Thoracic aorta (tissue), 2 donors: Measurements from ENCODE around the gene PLSCR1. TPM values are rescaled to one million over a fixed set of nuclear protein-coding genes. Genes with fewer than 3 reads are reported as not detected.

Experiments
- ATAC-seq: fragments of 150-250 bp; one replicate; pipeline ENCODE4 v1.8.0; 2017; ENCODE audit warnings: low read depth; ENCODE audit not compliant: insufficient number of reproducible peaks, low FRiP score
- DNase-seq: peaks from one replicate; pipeline ENCODE4 v3.0.0-alpha.2; 2020; ENCODE audit warnings: low spot score
- H3K27ac ChIP-seq, 2 donors: fragments of 200-600 bp; sonication (generic); 1 replicate in 1 of 2; 2 replicates in 1 of 2; pipeline ENCODE4 v1.5.1; 2016; ENCODE audit warnings: mild to moderate bottlenecking in 2 of 2, moderate library complexity in 2 of 2
- H3K27me3 ChIP-seq: fragments of 200-600 bp; sonication (generic); replicated peaks from 2 replicates; pipeline ENCODE4 v1.6.0; 2016; ENCODE audit warnings: mild to moderate bottlenecking; ENCODE audit not compliant: insufficient read depth
- H3K36me3 ChIP-seq: fragments of 200-600 bp; sonication (generic); one replicate; pipeline ENCODE4 v1.5.1; 2016
- H3K4me1 ChIP-seq, 2 donors: fragments of 200-600 bp; sonication (generic); 1 replicate in 1 of 2; 2 replicates in 1 of 2; pipeline versions ENCODE4 v1.5.1 to v1.6.0; 2016; ENCODE audit warnings: low read depth in 2 of 2, mild to moderate bottlenecking in 1 of 2; ENCODE audit not compliant: control insufficient read depth in 1 of 2
- H3K4me3 ChIP-seq: fragments of 200-600 bp; sonication (generic); 2 replicates; pipeline ENCODE4 v1.5.1; 2016; ENCODE audit warnings: mild to moderate bottlenecking
- H3K9me3 ChIP-seq: fragments of 200-600 bp; sonication (generic); 2 replicates; pipeline ENCODE4 v1.5.1; 2016
- total RNA-seq, 2 donors: library from RNA; depleted of rRNA; stranded (reverse); fragments of >200 nt; gene quantifications; one replicate each; pipeline versions ENCODE4 v1.1.0 to v1.2.3, GENCODE V29; 2016
- TF ChIP-seq, protein P1 (sequence below): fragments of 200-600 bp; sonication (generic); IDR thresholded peaks from one replicate; pipeline ENCODE4 v1.5.1; 2019; ENCODE audit warnings: antibody characterized with exemption

The PLSCR1 gene
- total RNA-seq, 2 donors from 2014 or later, result 116 to 565 TPM

DNA sequence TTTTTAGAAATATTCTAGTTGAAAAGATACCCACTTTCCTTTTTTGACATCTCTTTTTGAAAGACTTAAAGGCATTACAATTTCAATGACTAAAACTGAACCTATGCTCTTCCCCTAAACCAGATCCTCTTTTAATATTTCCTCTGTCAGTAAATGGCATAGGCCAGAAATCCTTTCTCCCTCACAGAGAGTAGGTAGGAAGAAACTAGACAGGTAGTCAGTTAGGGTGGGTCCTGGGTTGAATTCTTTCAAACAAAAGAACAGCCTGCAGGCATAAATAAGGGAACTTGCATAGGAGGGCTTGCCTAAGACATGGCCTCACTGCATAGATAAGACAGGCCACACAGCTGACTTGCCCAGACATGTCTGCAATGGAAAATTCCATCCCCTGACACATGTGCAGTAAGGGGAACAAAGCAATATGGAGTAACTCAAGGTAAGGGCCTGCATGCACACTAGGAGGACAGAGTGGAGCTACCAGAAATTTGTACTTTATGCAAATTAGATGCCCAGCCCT lies 37.6 kb upstream of the PLSCR1 start:
- Histone ChIP-seq H3K4me3 (no peak overlapping the region), H3K27me3 (no peaks in the 10 kb centered on the region), H3K27ac (no peak overlapping the region), H3K9me3 (no peaks in the 10 kb centered on the region), H3K4me1 (no peaks in the 10 kb centered on the region), H3K36me3 (no peaks in the 10 kb centered on the region)
- no peak for ATAC-seq
- TF ChIP-seq, protein P1, sequence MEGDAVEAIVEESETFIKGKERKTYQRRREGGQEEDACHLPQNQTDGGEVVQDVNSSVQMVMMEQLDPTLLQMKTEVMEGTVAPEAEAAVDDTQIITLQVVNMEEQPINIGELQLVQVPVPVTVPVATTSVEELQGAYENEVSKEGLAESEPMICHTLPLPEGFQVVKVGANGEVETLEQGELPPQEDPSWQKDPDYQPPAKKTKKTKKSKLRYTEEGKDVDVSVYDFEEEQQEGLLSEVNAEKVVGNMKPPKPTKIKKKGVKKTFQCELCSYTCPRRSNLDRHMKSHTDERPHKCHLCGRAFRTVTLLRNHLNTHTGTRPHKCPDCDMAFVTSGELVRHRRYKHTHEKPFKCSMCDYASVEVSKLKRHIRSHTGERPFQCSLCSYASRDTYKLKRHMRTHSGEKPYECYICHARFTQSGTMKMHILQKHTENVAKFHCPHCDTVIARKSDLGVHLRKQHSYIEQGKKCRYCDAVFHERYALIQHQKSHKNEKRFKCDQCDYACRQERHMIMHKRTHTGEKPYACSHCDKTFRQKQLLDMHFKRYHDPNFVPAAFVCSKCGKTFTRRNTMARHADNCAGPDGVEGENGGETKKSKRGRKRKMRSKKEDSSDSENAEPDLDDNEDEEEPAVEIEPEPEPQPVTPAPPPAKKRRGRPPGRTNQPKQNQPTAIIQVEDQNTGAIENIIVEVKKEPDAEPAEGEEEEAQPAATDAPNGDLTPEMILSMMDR, result no peak
- DNase-seq, result no peak

DNA sequence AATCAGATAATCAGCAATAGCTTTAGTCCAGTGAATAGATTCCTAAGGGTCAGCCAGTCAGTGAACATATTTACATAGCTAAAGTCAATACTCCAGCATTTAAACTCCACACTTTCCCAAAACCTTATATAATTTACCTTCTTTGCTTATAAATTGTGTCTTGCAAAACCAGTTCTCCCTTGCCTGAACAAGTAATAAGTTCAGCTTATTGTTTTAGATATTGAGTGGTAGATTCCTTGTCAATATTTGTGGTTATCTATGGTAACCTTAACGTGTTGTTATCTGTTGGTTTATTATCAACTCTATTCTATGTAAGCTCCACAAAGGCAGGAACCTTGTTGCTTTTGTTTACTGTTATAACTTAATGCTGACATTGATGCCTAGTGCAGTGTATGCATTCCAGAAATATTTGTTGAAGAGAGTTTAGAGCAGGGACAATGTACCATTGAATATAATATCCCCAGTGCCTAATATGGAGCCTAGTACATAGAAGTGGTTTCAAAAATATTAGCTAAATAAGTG lies 36.7 kb upstream of the PLSCR1 start:
- no peaks in the 10 kb centered on the region for H3K4me1 ChIP-seq
- DNase-seq (no peak), ATAC-seq (no peak)
- H3K27me3 ChIP-seq, result no peaks in the 10 kb centered on the region
- no peak overlapping the region for H3K4me3 ChIP-seq
- H3K9me3 ChIP-seq, result no peaks in the 10 kb centered on the region
- TF ChIP-seq, protein P1, result no peak
- no peak overlapping the region for H3K27ac ChIP-seq
- H3K36me3 ChIP-seq, result no peaks in the 10 kb centered on the region

DNA sequence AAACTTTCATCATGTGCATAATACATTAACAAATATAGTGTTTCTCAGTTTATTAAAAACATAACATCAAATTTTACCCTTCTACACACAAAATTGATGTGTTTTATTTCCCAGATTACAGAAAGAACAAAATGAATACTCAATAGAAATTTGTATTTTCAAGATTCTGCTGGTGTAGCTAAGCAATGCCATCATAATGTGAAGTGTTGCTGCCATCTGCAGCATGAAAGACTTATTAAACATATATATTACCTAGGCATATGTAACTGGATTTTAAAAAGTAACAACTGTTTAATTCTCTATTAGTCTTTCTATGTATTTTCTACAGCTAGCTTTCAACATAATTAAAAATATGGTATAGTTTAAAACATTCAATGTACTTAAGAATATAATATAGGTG lies 33.3 kb upstream of the PLSCR1 start:
- Histone ChIP-seq H3K4me3 (no peak overlapping the region), H3K27ac (no peak overlapping the region), H3K9me3 (no peaks in the 10 kb centered on the region), H3K27me3 (no peaks in the 10 kb centered on the region), H3K36me3 (no peaks in the 10 kb centered on the region), H3K4me1 (no peaks in the 10 kb centered on the region)
- ATAC-seq (no peak), DNase-seq (no peak)
- TF ChIP-seq, protein P1, result peak; percentile 24

DNA sequence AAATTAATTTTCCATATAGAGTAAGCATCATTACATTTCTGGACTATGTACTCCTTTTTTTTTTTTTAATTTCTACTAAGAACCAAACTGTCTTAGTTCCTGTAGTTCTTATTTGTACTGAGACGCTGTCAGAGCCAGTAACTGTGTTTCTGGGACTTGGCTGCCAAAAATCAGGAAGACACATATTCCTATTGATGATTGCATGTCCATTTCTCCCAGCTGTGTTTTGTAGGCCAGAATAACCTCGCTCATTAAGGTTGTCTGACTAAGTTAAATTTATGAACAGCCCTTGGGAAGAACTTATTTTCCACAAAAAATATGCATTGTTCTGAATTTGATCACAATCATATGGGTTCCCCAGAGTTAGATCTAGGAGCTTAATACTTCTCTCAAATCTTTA lies 31.2 kb upstream of the PLSCR1 start:
- H3K4me1 ChIP-seq, result no peaks in the 10 kb centered on the region
- TF ChIP-seq, protein P1, result no peak
- no peak overlapping the region for H3K4me3 ChIP-seq

DNA sequence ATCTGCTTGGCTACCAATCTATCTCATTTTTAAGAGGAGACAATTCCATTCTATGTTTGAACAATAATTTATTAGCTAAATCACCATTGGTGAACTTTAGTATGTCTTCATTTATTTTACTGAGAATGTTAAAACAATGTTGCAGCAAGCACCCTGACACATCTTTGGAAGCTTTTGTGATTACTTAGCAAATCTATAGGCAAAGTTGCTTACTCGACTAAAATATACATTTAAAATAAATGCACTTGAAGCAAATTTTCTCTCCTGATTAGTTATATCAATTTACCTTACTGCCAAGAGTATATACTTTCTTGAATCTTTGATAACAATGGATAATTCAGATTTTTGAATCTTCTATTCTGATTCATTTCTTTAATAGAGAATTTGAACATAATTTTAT lies 29.8 kb upstream of the PLSCR1 start:
- Histone ChIP-seq H3K9me3 (no peaks in the 10 kb centered on the region), H3K27ac (no peak overlapping the region), H3K4me3 (no peak overlapping the region), H3K36me3 (no peaks in the 10 kb centered on the region), H3K4me1 (no peaks in the 10 kb centered on the region), H3K27me3 (no peaks in the 10 kb centered on the region)
- TF ChIP-seq, protein P1, result no peak
- ATAC-seq (no peak), DNase-seq (no peak)

More for the DNA sequence above, 31.2 kb upstream of the PLSCR1 start:
- no peak overlapping the region for H3K27ac ChIP-seq
- H3K9me3 ChIP-seq, result no peaks in the 10 kb centered on the region
- no peak for DNase-seq
- no peaks in the 10 kb centered on the region for H3K36me3 ChIP-seq
- ATAC-seq, result no peak
- no peaks in the 10 kb centered on the region for H3K27me3 ChIP-seq
